ENCODE measurements around the gene SAMD13. TPM values are rescaled to one million over a fixed set of nuclear protein-coding genes. Genes with fewer than 3 reads are reported as not detected.

The SAMD13 gene, protein sequence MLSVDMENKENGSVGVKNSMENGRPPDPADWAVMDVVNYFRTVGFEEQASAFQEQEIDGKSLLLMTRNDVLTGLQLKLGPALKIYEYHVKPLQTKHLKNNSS
- 1.2 and 1.8 TPM in 2 replicates for total RNA-seq

DNA sequence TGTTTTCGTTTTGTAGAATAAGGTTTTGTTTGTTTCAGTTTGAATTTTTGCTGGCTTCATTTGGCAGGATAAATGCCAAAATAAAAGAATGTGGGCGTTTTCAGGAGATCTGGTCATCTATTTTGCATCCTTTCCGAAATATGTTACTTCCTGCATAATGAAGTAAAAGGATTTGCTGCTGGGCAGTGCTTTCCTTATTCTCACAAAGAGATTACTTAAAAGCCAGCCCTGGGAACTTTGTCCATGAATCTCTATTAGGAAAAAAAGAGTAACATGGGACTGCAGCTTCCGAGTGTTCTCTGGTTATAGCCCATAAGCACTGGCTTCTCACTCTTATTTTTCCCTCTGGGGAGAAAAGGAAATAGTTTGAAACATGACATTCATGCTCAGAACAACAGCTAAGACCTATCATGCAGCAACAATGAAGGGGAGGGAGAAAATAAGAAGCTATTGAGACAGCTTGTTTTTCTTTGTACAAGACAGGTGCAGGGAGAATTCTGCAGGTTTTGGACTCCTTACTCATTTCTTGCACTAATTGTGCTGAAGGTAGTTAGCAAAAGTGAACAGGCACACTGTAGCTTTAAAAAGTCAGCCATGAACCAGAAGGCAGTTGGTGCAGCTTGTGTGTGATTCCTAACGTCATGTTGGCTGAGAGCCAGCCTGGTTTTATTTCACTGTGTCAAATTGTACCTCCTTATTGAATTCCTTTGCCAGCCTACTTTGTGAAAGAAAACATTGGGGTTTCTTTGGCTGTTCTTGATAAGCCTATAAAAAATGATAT lies at the start of gene SAMD13:
TSS of gene SAMD13 (plus strand) at position 705 of the 781 bp plus-strand sequence. CDS start 1,527 bp downstream, outside the sequence.

DNA sequence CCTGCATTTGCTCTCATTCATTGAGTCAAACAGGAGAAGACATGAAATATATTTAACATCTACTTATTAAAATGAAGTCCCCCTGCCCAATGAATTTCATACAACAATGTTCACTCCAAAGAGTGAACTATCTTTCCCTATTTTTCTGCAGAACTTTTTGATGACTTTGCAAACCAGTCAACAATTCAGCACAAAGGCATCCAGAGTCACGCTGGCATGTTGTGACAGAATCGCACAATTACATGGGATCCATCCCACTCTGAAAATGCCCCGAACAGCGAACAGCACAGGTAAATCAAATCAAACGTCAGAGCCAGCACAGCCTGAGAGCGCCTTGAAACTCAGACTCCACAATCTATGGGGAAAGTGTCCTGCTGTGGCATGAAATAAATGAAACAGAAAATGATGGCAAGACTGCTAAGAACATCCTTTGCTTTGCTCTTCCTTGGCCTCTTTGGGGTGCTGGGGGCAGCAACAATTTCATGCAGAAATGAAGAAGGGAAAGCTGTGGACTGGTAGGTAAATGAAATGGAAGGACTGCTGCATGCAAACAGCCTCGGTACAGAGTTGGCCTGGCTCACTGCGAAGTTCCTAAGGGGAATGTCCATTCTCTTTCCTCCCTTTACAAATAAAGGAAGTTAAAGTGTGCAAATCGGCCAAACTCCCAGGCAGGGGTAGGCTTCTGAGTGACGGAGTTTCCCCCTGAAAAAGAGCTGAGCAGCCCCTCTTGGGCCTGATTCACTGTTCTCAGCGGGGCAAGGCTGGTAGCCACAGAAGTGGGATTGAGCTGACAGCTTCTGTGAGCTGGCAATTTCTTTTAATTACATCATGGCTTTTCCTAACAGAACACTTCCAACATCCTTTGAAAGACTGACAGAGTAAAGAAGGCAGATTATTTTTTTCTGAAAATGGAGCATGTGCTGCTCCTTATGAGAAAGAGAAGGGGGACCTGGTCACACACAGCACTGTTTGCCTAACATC lies 97.0 kb downstream of the SAMD13 start, which contains the start of gene DNASE2B:
TSS of gene DNASE2B (plus strand) at position 310 of the 981 bp plus-strand sequence. CDS start at position 391, 81 bp downstream.

Other genes starting within 250 kb of the SAMD13 start
- gene PRKACB, start 157.4 kb upstream of the SAMD13 start, total RNA-seq: 11.5 and 17.2 TPM in 2 replicates
- gene DNASE2B, start 96.8 kb downstream of the SAMD13 start, total RNA-seq: 0.23 TPM in 1 of 2 replicates, not detected in the other
- 20.9 and 25.9 TPM in 2 replicates for gene RPF1, start 177.6 kb downstream of the SAMD13 start, total RNA-seq
- 0.85 TPM in 1 of 2 replicates, not detected in the other for gene SPATA1, start 204.7 kb downstream of the SAMD13 start, total RNA-seq
- gene GNG5, start 204.9 kb downstream of the SAMD13 start, total RNA-seq: 83.5 and 118 TPM in 2 replicates

Measured in pericardium fibroblast (primary cell).